SK-N-SH (cell line): ENCODE data around the gene MPHOSPH9.

Source experiments
- MEF2A ChIP-seq: IDR thresholded peaks from 2 replicates; pipeline ENCODE4 v1.4.0; 2012; ENCODE audit warnings: low read depth, borderline replicate concordance
- RFX5 ChIP-seq: IDR thresholded peaks from 2 replicates; pipeline ENCODE4 v1.6.1; 2012; ENCODE audit warnings: mild to moderate bottlenecking, improper control_type of control experiment, low read length
- SMC3 ChIP-seq: IDR thresholded peaks from 2 replicates; pipeline ENCODE4 v1.6.1; 2012; ENCODE audit warnings: low read depth, low read length, improper control_type of control experiment
- TF ChIP-seq, protein P1 (sequence below): fragments of 200-600 bp; sonication (generic); IDR thresholded peaks from 2 replicates; pipeline ENCODE4 v1.6.1; 2017; ENCODE audit warnings: antibody characterized with exemption, mild to moderate bottlenecking, moderate library complexity

DNA sequence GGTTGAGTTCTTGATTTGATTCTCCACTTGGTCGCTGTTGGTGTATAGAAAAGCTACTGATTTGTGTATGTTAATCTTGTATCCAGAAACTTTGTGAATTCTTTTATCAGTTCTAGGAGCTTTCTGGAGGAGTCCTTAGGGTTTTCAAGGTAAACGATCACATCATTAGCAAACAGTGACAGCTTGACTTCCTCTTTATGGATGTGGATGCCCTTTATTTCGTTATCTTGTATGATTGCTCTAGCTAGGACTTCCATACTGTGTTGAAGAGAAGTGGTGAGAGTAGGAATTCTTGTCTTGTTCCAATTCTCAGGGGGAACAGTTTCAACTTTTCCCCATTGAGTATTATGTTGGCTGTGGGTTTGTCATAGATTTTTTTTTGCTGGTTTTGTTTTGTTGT lies 12.7 kb upstream of the MPHOSPH9 start:
- TF ChIP-seq, protein P1, sequence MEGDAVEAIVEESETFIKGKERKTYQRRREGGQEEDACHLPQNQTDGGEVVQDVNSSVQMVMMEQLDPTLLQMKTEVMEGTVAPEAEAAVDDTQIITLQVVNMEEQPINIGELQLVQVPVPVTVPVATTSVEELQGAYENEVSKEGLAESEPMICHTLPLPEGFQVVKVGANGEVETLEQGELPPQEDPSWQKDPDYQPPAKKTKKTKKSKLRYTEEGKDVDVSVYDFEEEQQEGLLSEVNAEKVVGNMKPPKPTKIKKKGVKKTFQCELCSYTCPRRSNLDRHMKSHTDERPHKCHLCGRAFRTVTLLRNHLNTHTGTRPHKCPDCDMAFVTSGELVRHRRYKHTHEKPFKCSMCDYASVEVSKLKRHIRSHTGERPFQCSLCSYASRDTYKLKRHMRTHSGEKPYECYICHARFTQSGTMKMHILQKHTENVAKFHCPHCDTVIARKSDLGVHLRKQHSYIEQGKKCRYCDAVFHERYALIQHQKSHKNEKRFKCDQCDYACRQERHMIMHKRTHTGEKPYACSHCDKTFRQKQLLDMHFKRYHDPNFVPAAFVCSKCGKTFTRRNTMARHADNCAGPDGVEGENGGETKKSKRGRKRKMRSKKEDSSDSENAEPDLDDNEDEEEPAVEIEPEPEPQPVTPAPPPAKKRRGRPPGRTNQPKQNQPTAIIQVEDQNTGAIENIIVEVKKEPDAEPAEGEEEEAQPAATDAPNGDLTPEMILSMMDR, result no peak
- TF ChIP-seq SMC3 (no peak), RFX5 (no peak), MEF2A (no peak)
